ENCODE results near the gene YLPM1.

DNA sequence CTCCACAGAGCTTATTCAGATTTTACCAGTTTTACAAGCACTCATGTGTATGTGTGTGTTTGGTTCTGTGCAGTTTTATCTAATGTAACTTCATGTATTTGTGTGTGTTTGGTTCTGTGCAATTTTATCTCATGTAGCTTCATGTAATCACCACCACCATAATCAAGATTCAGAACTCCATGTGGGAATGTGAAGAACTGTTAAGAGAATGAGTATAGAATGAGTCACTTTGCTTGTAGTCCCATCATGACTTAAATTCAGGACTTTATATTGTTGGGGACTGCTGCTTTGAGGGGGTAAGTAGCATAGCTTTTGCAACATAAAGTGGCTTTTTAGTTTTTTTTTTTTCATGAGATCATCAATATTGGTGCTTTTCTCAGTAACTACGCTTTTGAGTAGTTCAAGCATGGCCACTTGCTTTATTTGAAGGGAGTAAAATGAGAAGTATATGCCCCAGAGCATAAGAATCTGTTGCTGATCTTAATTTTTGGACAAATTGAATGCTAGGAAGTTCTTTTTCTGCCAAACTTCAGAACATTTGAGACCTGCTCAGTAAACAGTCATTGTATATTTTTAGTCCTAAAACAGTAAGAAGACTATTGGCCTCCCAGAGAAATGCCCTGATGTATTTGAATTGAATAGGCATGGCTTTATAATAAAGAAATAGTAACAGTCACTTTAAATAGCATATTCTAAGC, 84.0 kb downstream of the YLPM1 start:
- TF ChIP-seq, protein P1, sequence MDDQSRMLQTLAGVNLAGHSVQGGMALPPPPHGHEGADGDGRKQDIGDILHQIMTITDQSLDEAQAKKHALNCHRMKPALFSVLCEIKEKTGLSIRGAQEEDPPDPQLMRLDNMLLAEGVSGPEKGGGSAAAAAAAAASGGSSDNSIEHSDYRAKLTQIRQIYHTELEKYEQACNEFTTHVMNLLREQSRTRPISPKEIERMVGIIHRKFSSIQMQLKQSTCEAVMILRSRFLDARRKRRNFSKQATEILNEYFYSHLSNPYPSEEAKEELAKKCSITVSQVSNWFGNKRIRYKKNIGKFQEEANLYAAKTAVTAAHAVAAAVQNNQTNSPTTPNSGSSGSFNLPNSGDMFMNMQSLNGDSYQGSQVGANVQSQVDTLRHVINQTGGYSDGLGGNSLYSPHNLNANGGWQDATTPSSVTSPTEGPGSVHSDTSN (IDR thresholded peaks at IDR 0.05), result no peak
- TF ChIP-seq, protein P2, sequence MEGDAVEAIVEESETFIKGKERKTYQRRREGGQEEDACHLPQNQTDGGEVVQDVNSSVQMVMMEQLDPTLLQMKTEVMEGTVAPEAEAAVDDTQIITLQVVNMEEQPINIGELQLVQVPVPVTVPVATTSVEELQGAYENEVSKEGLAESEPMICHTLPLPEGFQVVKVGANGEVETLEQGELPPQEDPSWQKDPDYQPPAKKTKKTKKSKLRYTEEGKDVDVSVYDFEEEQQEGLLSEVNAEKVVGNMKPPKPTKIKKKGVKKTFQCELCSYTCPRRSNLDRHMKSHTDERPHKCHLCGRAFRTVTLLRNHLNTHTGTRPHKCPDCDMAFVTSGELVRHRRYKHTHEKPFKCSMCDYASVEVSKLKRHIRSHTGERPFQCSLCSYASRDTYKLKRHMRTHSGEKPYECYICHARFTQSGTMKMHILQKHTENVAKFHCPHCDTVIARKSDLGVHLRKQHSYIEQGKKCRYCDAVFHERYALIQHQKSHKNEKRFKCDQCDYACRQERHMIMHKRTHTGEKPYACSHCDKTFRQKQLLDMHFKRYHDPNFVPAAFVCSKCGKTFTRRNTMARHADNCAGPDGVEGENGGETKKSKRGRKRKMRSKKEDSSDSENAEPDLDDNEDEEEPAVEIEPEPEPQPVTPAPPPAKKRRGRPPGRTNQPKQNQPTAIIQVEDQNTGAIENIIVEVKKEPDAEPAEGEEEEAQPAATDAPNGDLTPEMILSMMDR (IDR thresholded peaks at IDR 0.05), result no peak
- TF ChIP-seq, protein P3, sequence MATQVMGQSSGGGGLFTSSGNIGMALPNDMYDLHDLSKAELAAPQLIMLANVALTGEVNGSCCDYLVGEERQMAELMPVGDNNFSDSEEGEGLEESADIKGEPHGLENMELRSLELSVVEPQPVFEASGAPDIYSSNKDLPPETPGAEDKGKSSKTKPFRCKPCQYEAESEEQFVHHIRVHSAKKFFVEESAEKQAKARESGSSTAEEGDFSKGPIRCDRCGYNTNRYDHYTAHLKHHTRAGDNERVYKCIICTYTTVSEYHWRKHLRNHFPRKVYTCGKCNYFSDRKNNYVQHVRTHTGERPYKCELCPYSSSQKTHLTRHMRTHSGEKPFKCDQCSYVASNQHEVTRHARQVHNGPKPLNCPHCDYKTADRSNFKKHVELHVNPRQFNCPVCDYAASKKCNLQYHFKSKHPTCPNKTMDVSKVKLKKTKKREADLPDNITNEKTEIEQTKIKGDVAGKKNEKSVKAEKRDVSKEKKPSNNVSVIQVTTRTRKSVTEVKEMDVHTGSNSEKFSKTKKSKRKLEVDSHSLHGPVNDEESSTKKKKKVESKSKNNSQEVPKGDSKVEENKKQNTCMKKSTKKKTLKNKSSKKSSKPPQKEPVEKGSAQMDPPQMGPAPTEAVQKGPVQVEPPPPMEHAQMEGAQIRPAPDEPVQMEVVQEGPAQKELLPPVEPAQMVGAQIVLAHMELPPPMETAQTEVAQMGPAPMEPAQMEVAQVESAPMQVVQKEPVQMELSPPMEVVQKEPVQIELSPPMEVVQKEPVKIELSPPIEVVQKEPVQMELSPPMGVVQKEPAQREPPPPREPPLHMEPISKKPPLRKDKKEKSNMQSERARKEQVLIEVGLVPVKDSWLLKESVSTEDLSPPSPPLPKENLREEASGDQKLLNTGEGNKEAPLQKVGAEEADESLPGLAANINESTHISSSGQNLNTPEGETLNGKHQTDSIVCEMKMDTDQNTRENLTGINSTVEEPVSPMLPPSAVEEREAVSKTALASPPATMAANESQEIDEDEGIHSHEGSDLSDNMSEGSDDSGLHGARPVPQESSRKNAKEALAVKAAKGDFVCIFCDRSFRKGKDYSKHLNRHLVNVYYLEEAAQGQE (IDR thresholded peaks at IDR 0.05; ENCODE audit: low read depth, low read length), result no peak
- TF ChIP-seq SIN3A (IDR thresholded peaks at IDR 0.05; ENCODE audit: borderline replicate concordance, low read depth, low read length), result no peak
